Smooth muscle cell (in vitro differentiated cells): ENCODE data around the gene IZUMO1. TPM values are rescaled to one million over a fixed set of nuclear protein-coding genes. Genes with fewer than 3 reads are reported as not detected.
"Not testable (repeated sequence)": the region's sequence is repeated elsewhere in the genome, so short reads cannot be mapped to it uniquely, and the experiment has no call there.

Experiments
- DNase-seq: peaks from one replicate; lab custom pipeline; 2025; ENCODE audit not compliant: unreplicated experiment; lab: John Stamatoyannopoulos, UW
- H2AFZ ChIP-seq: fragments of 200-600 bp; sonication (generic); 2 replicates; pipeline ENCODE4 v1.6.0; 2016; ENCODE audit warnings: antibody characterized with exemption, low read depth, mild to moderate bottlenecking
- H3F3A ChIP-seq: fragments of 200-600 bp; sonication (generic); 2 replicates; pipeline ENCODE4 v1.6.0; 2017; ENCODE audit warnings: antibody characterized with exemption, low read depth
- H3K27ac ChIP-seq: fragments of 200-600 bp; sonication (generic); 2 replicates; pipeline ENCODE4 v1.5.1; 2016; ENCODE audit warnings: low read depth, mild to moderate bottlenecking
- H3K27me3 ChIP-seq: fragments of 200-600 bp; sonication (generic); 2 replicates; pipeline ENCODE4 v1.6.1; 2016; ENCODE audit warnings: low read depth, mild to moderate bottlenecking
- H3K36me3 ChIP-seq: fragments of 200-600 bp; sonication (generic); 2 replicates; pipeline ENCODE4 v1.5.1; 2016; ENCODE audit warnings: low read depth
- H3K4me1 ChIP-seq: fragments of 200-600 bp; sonication (generic); 2 replicates; pipeline ENCODE4 v1.5.1; 2016; ENCODE audit warnings: low read depth
- H3K4me2 ChIP-seq: fragments of 200-600 bp; sonication (generic); 2 replicates; pipeline ENCODE4 v1.6.0; 2016; ENCODE audit warnings: mild to moderate bottlenecking
- H3K4me3 ChIP-seq: fragments of 200-600 bp; sonication (generic); 2 replicates; pipeline ENCODE4 v1.5.1; 2016; ENCODE audit warnings: mild to moderate bottlenecking
- H3K79me2 ChIP-seq: fragments of 200-600 bp; sonication (generic); 2 replicates; pipeline ENCODE4 v1.6.0; 2016; ENCODE audit warnings: low read depth, mild to moderate bottlenecking
- H3K9ac ChIP-seq: fragments of 200-600 bp; sonication (generic); 2 replicates; pipeline ENCODE4 v1.6.0; 2016; ENCODE audit warnings: low read depth
- H3K9me3 ChIP-seq: fragments of 200-600 bp; sonication (generic); replicated peaks from 2 replicates; pipeline ENCODE4 v1.5.1; 2016; ENCODE audit warnings: low read depth
- H4K20me1 ChIP-seq: fragments of 200-600 bp; sonication (generic); 2 replicates; pipeline ENCODE4 v1.6.0; 2016; ENCODE audit warnings: low read depth
- WGBS: methylation state at CpG from one replicate; pipeline ENCODE4 v1.1.7; 2016; ENCODE audit warnings: low lambda C conversion rate; 5-methylcytosine and 5-hydroxymethylcytosine counted together
- polyA plus RNA-seq: library from polyadenylated mRNA; unstranded; fragments of >200 nt; fragmentation: Nextera tagmentation; extraction: Ambion mirVana; gene quantifications from 2 replicates; pipeline ENCODE4 v1.2.1, GENCODE V29; 2016
- total RNA-seq: library from RNA; depleted of rRNA; stranded (reverse); fragments of >200 nt; gene quantifications from 2 replicates; pipeline ENCODE4 v1.2.3, GENCODE V29; 2014
- TF ChIP-seq, protein P1 (sequence below): fragments of 200-600 bp; sonication (generic); IDR thresholded peaks from 2 replicates; pipeline ENCODE4 v1.5.1; 2017; ENCODE audit warnings: borderline replicate concordance, mild to moderate bottlenecking, antibody characterized with exemption; ENCODE audit not compliant: insufficient read depth, poor library complexity, severe bottlenecking

Gene IZUMO1
- total and polyA plus RNA-seq, 2 experiments from 2014 or later, result 0.45 TPM; not detected in 1

DNA sequence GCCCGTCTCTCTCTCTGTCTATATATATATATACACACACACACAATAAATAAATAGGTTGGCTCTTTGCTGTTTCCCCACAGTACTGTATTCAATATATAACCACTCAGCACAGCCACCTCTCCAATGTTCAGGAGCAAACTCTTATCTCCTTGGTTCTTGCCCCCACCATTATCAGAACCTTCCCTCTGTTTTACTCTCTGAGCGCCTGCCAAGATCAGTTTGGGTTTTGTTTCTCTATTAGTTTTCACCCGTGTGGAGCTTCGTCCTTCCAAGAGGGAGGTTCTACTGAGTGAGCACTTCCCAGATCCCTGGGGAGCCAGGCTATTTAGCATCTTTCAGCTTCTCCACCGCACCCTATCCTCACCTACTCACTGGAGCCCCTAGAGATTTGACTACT lies 19.1 kb upstream of the IZUMO1 start:
- not testable (repeated sequence) for H2AFZ ChIP-seq, H3K4me3 ChIP-seq, H3K9me3 ChIP-seq, H3K27ac ChIP-seq, H3K4me2 ChIP-seq, H3K36me3 ChIP-seq, H3K4me1 ChIP-seq, H4K20me1 ChIP-seq, H3K9ac ChIP-seq, DNase-seq, H3K79me2 ChIP-seq, H3F3A ChIP-seq
- H3K27me3 ChIP-seq, result peaks cover 17% of the 10 kb centered on the region
- 68% methylated on average over 5 of the region's 5 CpGs for WGBS

DNA sequence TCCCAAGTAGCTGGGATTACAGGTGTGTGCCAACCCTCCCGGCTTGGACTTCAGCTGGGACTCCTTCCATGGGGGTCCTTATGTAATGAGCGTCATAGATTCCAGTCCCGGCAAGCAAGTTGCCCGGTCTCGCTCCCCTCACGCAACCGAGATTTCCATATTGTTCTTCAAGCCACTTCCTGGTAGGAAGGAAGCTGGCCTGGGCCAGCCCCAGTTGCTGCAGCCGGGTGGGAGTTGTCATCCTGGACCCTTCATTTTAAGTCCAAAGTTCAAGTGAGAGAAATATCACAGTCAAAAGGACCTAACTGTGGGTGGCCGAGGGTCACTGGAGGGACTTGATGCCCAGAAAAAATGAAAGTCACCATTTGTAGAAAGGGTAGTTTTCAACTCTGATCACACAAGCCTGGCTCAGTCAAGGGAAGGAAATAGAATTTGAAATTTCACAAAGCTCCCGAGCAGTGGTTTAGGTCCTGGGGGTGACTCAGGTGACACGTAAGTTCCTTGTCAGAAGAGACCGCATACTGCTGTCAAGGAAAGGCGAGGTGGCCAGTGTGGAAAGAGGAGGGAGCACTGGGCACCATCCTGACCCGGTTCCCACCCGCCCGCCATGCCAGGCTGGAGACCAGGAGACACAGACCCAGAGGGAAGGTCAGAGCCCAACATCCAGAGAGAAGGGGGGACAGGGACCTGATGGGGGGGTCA lies 13.9 kb upstream of the IZUMO1 start:
- Histone ChIP-seq H2AFZ (no peak overlapping the region), H3K4me1 (no peaks in the 10 kb centered on the region), H3K9me3 (no peaks in the 10 kb centered on the region), H3K36me3 (no peaks in the 10 kb centered on the region), H3K4me3 (no peak overlapping the region), H3K9ac (no peak overlapping the region), H3K27me3 (peaks cover 17% of the 10 kb centered on the region), H3K27ac (no peak overlapping the region), H4K20me1 (no peaks in the 10 kb centered on the region), H3K4me2 (no peak overlapping the region), H3K79me2 (no peaks in the 10 kb centered on the region), H3F3A (no peaks in the 10 kb centered on the region)
- 91% methylated on average over 16 of the region's 16 CpGs for WGBS
- DNase-seq, result no peak
- TF ChIP-seq, protein P1, sequence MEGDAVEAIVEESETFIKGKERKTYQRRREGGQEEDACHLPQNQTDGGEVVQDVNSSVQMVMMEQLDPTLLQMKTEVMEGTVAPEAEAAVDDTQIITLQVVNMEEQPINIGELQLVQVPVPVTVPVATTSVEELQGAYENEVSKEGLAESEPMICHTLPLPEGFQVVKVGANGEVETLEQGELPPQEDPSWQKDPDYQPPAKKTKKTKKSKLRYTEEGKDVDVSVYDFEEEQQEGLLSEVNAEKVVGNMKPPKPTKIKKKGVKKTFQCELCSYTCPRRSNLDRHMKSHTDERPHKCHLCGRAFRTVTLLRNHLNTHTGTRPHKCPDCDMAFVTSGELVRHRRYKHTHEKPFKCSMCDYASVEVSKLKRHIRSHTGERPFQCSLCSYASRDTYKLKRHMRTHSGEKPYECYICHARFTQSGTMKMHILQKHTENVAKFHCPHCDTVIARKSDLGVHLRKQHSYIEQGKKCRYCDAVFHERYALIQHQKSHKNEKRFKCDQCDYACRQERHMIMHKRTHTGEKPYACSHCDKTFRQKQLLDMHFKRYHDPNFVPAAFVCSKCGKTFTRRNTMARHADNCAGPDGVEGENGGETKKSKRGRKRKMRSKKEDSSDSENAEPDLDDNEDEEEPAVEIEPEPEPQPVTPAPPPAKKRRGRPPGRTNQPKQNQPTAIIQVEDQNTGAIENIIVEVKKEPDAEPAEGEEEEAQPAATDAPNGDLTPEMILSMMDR, result no peak

DNA sequence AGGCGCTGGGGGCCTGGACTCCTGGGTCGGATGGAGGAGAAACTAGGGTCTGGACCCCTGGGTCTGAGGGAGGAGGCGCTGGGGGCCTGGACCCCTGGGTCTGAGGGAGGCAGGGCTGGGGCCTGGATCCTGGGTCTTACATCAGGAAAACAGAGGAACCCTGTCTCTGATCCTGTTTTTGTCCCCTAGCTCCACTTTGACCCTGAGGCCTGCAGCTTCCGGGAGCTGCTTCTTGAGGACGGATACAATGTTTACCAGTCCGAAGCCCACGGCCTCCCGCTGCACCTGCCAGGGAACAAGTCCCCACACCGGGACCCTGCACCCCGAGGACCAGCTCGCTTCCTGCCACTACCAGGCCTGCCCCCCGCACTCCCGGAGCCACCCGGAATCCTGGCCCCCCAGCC lies 11.0 kb upstream of the IZUMO1 start:
- H3K4me3 ChIP-seq, result no peak overlapping the region
- no peak overlapping the region for H3K27ac ChIP-seq
- H3K27me3 ChIP-seq, result peaks cover 18% of the 10 kb centered on the region
- H4K20me1 ChIP-seq, result no peaks in the 10 kb centered on the region
- no peak overlapping the region for H2AFZ ChIP-seq
- no peaks in the 10 kb centered on the region for H3K79me2 ChIP-seq
- DNase-seq, result no peak
- no peaks in the 10 kb centered on the region for H3K9me3 ChIP-seq
- WGBS, result 96% methylated on average over 14 of the region's 14 CpGs
- no peaks in the 10 kb centered on the region for H3F3A ChIP-seq
- H3K4me1 ChIP-seq, result peaks cover 3% of the 10 kb centered on the region
- no peak overlapping the region for H3K9ac ChIP-seq
- H3K36me3 ChIP-seq, result no peaks in the 10 kb centered on the region
- H3K4me2 ChIP-seq, result no peak overlapping the region
- TF ChIP-seq, protein P1, result no peak

DNA sequence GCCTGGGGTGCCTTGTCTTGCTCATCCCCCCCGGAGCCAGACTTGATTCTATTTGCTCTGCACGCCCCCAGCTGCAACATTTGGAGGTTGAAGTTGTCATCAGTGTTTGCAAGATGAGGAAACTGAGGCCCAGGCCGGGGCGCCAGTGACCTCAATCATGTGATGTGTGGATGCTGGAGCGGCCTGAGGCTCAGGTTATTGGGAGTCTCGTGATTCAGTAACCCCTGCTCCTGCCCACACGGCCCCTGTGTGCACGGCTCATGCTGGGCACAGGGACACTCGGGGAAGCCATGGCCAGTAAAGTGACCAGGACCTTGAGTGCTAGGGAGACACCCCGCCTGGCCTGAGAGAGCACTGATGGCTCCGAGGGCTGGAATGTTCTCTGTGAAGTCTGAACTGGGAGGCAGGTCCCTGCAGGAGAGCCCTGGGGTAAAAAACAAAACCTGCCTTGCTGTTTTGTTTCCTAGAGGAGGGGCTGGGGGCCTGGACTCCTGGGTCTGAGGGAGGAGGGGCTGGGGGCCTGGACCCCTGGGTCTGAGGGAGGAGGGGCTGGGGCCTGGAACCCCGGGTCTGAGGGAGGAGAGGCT lies 10.5 kb upstream of the IZUMO1 start:
- Histone ChIP-seq H3K4me2 (no peak overlapping the region), H3K36me3 (no peaks in the 10 kb centered on the region), H3K79me2 (no peaks in the 10 kb centered on the region), H2AFZ (no peak overlapping the region), H3K4me3 (no peak overlapping the region), H3K27ac (no peak overlapping the region), H3K9ac (no peak overlapping the region), H3F3A (peaks cover 1% of the 10 kb centered on the region), H3K9me3 (no peaks in the 10 kb centered on the region), H3K27me3 (peaks cover 22% of the 10 kb centered on the region), H3K4me1 (peaks cover 3% of the 10 kb centered on the region), H4K20me1 (no peaks in the 10 kb centered on the region)
- no peak for DNase-seq
- TF ChIP-seq, protein P1, result no peak
- 98% methylated on average over 12 of the region's 12 CpGs for WGBS
